Fibroblast of peridontal ligament (primary cell): Measurements from ENCODE around the gene DEPDC4.
A peak's percentile ranks its signal among the peaks of the same experiment; 100 is the strongest.

Experiments used
- DNase-seq: peaks from one replicate; pipeline ENCODE4 v3.0.0-alpha.2; 2010; ENCODE audit errors: extremely low read depth

The DEPDC4 gene

GRCh38 chr12:100214518-100214917 lies 52.4 kb downstream of the DEPDC4 start:
- DNase-seq: no peak

GRCh38 chr12:100213016-100213891 lies 53.6 kb downstream of the DEPDC4 start:
- no peak for DNase-seq

GRCh38 chr12:100211698-100212097 lies 55.2 kb downstream of the DEPDC4 start:
- DNase-seq: no peak

- no peak for DNase-seq
Observed at GRCh38 chr12:100208834-100209233, 58.0 kb downstream of the DEPDC4 start.

GRCh38 chr12:100207311-100207710 lies 59.6 kb downstream of the DEPDC4 start:
- DNase-seq: no peak

GRCh38 chr12:100201604-100202423 lies 65.1 kb downstream of the DEPDC4 start:
- no peak for DNase-seq

- peak; percentile 97 for DNase-seq
Observed at GRCh38 chr12:100200463-100201181, 66.3 kb downstream of the DEPDC4 start, which contains the start of gene ACTR6. TSS of gene ACTR6 (plus strand) at chr12:100200815. CDS start at chr12:100200852, 37 bp downstream.

GRCh38 chr12:100199347-100200149 lies 67.3 kb downstream of the DEPDC4 start:
- no peak for DNase-seq

GRCh38 chr12:100199023-100199346 lies 67.9 kb downstream of the DEPDC4 start:
- DNase-seq: no peak

GRCh38 chr12:100197486-100197885 lies 69.4 kb downstream of the DEPDC4 start:
- no peak for DNase-seq

GRCh38 chr12:100193085-100193484 lies 73.8 kb downstream of the DEPDC4 start:
- no peak for DNase-seq
